Activated CD8-positive, alpha-beta memory T cell treated with anti-CD3 and anti-CD28 coated beads, Interleukin-2, amount 10 ng/mL, durations not matched to agents 7 days and 5 days (primary cell): ENCODE results near the gene KMT2A. TPM values are rescaled to one million over a fixed set of nuclear protein-coding genes. Genes with fewer than 3 reads are reported as not detected.
"Not testable (repeated sequence)": the region's sequence is repeated elsewhere in the genome, so short reads cannot be mapped to it uniquely, and the experiment has no call there.

Experiments
- ATAC-seq: fragments of 150-1000 bp; cut with Tn5 transposase; one replicate; pipeline ENCODE4 v1.10.0; 2021; ENCODE audit warnings: moderate library complexity
- CTCF ChIA-PET: fragments of 350-600 bp; sonication (Branson Sonifier 250); formaldehyde crosslinking; loops from one replicate; lab custom pipeline; 2021; ENCODE audit warnings: antibody characterized with exemption; lab: Charles Lee
- DNase-seq: peaks from one replicate; pipeline ENCODE4 v3.0.0-alpha.2; 2020
- H3K27ac Mint-ChIP-seq: one replicate; pipeline ENCODE4 v1.8.0; 2021; ENCODE audit warnings: mild to moderate bottlenecking, mixed read lengths
- H3K27me3 Mint-ChIP-seq: one replicate; pipeline ENCODE4 v1.8.0; 2021; ENCODE audit warnings: mixed read lengths
- H3K36me3 Mint-ChIP-seq: one replicate; pipeline ENCODE4 v1.8.0; 2021; ENCODE audit warnings: mild to moderate bottlenecking, mixed read lengths
- H3K4me1 Mint-ChIP-seq: one replicate; pipeline ENCODE4 v1.8.0; 2021; ENCODE audit warnings: mixed read lengths
- H3K4me3 Mint-ChIP-seq: one replicate; pipeline ENCODE4 v1.8.0; 2021; ENCODE audit warnings: mild to moderate bottlenecking, moderate library complexity, mixed read lengths
- H3K9me3 Mint-ChIP-seq: one replicate; pipeline ENCODE4 v1.8.0; 2022; ENCODE audit warnings: low read depth, mixed read lengths
- total RNA-seq, 2 experiments: library from RNA; stranded (reverse); gene quantifications; one replicate each; pipeline ENCODE4 v1.2.3, GENCODE V29; 2021

The KMT2A gene
- total RNA-seq, 2 experiments from 2014 or later, result 116 to 125 TPM

GRCh38 chr11:118438314-118438931, 2.1 kb downstream of the KMT2A start:
- ATAC-seq, result peak; percentile 21
- H3K27ac Mint-ChIP-seq, result peak overlapping the region; percentile 94
- H3K9me3 Mint-ChIP-seq, result no peaks in the 10 kb centered on the region
- H3K36me3 Mint-ChIP-seq, result peaks cover 20% of the 10 kb centered on the region
- no peaks in the 10 kb centered on the region for H3K27me3 Mint-ChIP-seq
- CTCF ChIA-PET, result interaction anchor here (0.7 to 2.1 kb wide), 5 partner anchors 10 to 52 kb away, joined by 3 to 11 read pairs (median 3); no protein-coding TSS in a partner anchor
- peak overlapping the region; percentile 88 for H3K4me3 Mint-ChIP-seq
- peak; percentile 74 for DNase-seq
- peaks cover 58% of the 10 kb centered on the region for H3K4me1 Mint-ChIP-seq

GRCh38 chr11:118439646-118440045, 3.4 kb downstream of the KMT2A start:
- Mint-ChIP-seq H3K27me3 (no peaks in the 10 kb centered on the region), H3K9me3 (no peaks in the 10 kb centered on the region), H3K4me3 (peak overlapping the region; percentile 88), H3K36me3 (peaks cover 29% of the 10 kb centered on the region), H3K4me1 (peaks cover 60% of the 10 kb centered on the region), H3K27ac (peak overlapping the region; percentile 94)
- no peak for DNase-seq
- ATAC-seq, result no peak
- CTCF ChIA-PET, result interaction anchor here (0.7 to 2.1 kb wide), 5 partner anchors 9 to 49 kb away, joined by 3 to 11 read pairs (median 5); no protein-coding TSS in a partner anchor

- H3K9me3 Mint-ChIP-seq, result no peaks in the 10 kb centered on the region
- peaks cover 46% of the 10 kb centered on the region for H3K36me3 Mint-ChIP-seq
- H3K4me3 Mint-ChIP-seq, result peak overlapping the region; percentile 33
- H3K27me3 Mint-ChIP-seq, result no peaks in the 10 kb centered on the region
- ATAC-seq, result no peak
- CTCF ChIA-PET, result interaction anchor here (0.7 to 1.7 kb wide), 2 partner anchors 10 to 11 kb away, joined by 6 read pairs; no protein-coding TSS in a partner anchor
- H3K27ac Mint-ChIP-seq, result peak overlapping the region; percentile 43
- H3K4me1 Mint-ChIP-seq, result peaks cover 74% of the 10 kb centered on the region
- peak; percentile 48 for DNase-seq
Observed at GRCh38 chr11:118441770-118442275, 5.5 kb downstream of the KMT2A start.

GRCh38 chr11:118442301-118442700, 6.0 kb downstream of the KMT2A start:
- no peaks in the 10 kb centered on the region for H3K9me3 Mint-ChIP-seq
- H3K4me1 Mint-ChIP-seq, result peaks cover 79% of the 10 kb centered on the region
- ATAC-seq, result no peak
- peak overlapping the region; percentile 43 for H3K27ac Mint-ChIP-seq
- peak overlapping the region; percentile 33 for H3K4me3 Mint-ChIP-seq
- H3K27me3 Mint-ChIP-seq, result no peaks in the 10 kb centered on the region
- CTCF ChIA-PET, result interaction anchor here (0.7 to 1.7 kb wide), 3 partner anchors 9 to 48 kb away, joined by 3 to 6 read pairs (median 6); no protein-coding TSS in a partner anchor
- H3K36me3 Mint-ChIP-seq, result peaks cover 48% of the 10 kb centered on the region
- no peak for DNase-seq

GRCh38 chr11:118442908-118443589, 6.8 kb downstream of the KMT2A start:
- Mint-ChIP-seq H3K27me3 (no peaks in the 10 kb centered on the region), H3K36me3 (peaks cover 54% of the 10 kb centered on the region), H3K4me3 (peak overlapping the region; percentile 40), H3K4me1 (peaks cover 86% of the 10 kb centered on the region), H3K9me3 (no peaks in the 10 kb centered on the region), H3K27ac (peak overlapping the region; percentile 65)
- no peak for ATAC-seq
- no peak for DNase-seq
- CTCF ChIA-PET, result interaction anchor here (0.6 to 1.7 kb wide), 7 partner anchors 8 to 335 kb away, joined by 3 to 6 read pairs (median 3); no protein-coding TSS in a partner anchor

- H3K4me1 Mint-ChIP-seq, result peaks cover 91% of the 10 kb centered on the region
- CTCF ChIA-PET, result interaction anchor here (0.6 to 1.5 kb wide), 4 partner anchors 13 to 334 kb away, joined by 3 to 5 read pairs (median 3); no protein-coding TSS in a partner anchor
- H3K27me3 Mint-ChIP-seq, result no peaks in the 10 kb centered on the region
- ATAC-seq, result peak; percentile 24
- peak overlapping the region; percentile 40 for H3K4me3 Mint-ChIP-seq
- DNase-seq, result no peak
- peaks cover 55% of the 10 kb centered on the region for H3K36me3 Mint-ChIP-seq
- H3K9me3 Mint-ChIP-seq, result no peaks in the 10 kb centered on the region
- peak overlapping the region; percentile 65 for H3K27ac Mint-ChIP-seq
Observed at GRCh38 chr11:118443590-118444218, 7.4 kb downstream of the KMT2A start.

- Mint-ChIP-seq H3K27me3 (no peaks in the 10 kb centered on the region), H3K27ac (peak overlapping the region; percentile 75), H3K9me3 (no peaks in the 10 kb centered on the region), H3K36me3 (peaks cover 58% of the 10 kb centered on the region), H3K4me3 (peak overlapping the region; percentile 23), H3K4me1 (peaks cover 70% of the 10 kb centered on the region)
- DNase-seq (no peak), ATAC-seq (no peak)
- CTCF ChIA-PET, result interaction anchor here (0.8 to 1.7 kb wide), 5 partner anchors 8 to 152 kb away, joined by 3 to 11 read pairs (median 7); no protein-coding TSS in a partner anchor
Observed at GRCh38 chr11:118447423-118447822, 11.1 kb downstream of the KMT2A start.

- DNase-seq (peak; percentile 63), ATAC-seq (peak; percentile 88)
- H3K27me3 Mint-ChIP-seq, result no peaks in the 10 kb centered on the region
- peak overlapping the region; percentile 14 for H3K4me3 Mint-ChIP-seq
- CTCF ChIA-PET, result interaction anchor here (0.8 to 1.7 kb wide), 5 partner anchors 9 to 153 kb away, joined by 3 to 11 read pairs (median 7); no protein-coding TSS in a partner anchor
- no peaks in the 10 kb centered on the region for H3K9me3 Mint-ChIP-seq
- H3K27ac Mint-ChIP-seq, result peak overlapping the region; percentile 68
- H3K4me1 Mint-ChIP-seq, result peaks cover 68% of the 10 kb centered on the region
- peaks cover 61% of the 10 kb centered on the region for H3K36me3 Mint-ChIP-seq
Observed at GRCh38 chr11:118448294-118448693, 12.0 kb downstream of the KMT2A start.

GRCh38 chr11:118449316-118449918, 13.1 kb downstream of the KMT2A start:
- Mint-ChIP-seq H3K27me3 (no peaks in the 10 kb centered on the region), H3K4me3 (no peak overlapping the region), H3K27ac (no peak overlapping the region), H3K9me3 (no peaks in the 10 kb centered on the region), H3K36me3 (peaks cover 62% of the 10 kb centered on the region), H3K4me1 (peaks cover 61% of the 10 kb centered on the region)
- CTCF ChIA-PET, result no interaction called here
- DNase-seq (no peak), ATAC-seq (no peak)

- Mint-ChIP-seq H3K4me1 (peaks cover 52% of the 10 kb centered on the region), H3K9me3 (no peaks in the 10 kb centered on the region), H3K36me3 (peaks cover 56% of the 10 kb centered on the region), H3K27ac (no peak overlapping the region), H3K4me3 (no peak overlapping the region), H3K27me3 (no peaks in the 10 kb centered on the region)
- DNase-seq (no peak), ATAC-seq (no peak)
- CTCF ChIA-PET, result interaction anchor here (2.1 kb wide), 1 partner anchor 8 kb away, joined by 6 read pairs; no protein-coding TSS in a partner anchor
Observed at GRCh38 chr11:118450451-118450850, 14.2 kb downstream of the KMT2A start.

GRCh38 chr11:118462178-118462577, 25.9 kb downstream of the KMT2A start:
- H3K9me3 Mint-ChIP-seq, result no peaks in the 10 kb centered on the region
- CTCF ChIA-PET, result interaction anchor here (0.7 to 1.6 kb wide), 3 partner anchors 9 to 38 kb away, joined by 3 to 4 read pairs (median 3); no protein-coding TSS in a partner anchor
- H3K4me1 Mint-ChIP-seq, result peaks cover 11% of the 10 kb centered on the region
- no peak for DNase-seq
- H3K27me3 Mint-ChIP-seq, result no peaks in the 10 kb centered on the region
- no peak overlapping the region for H3K27ac Mint-ChIP-seq
- peaks cover 24% of the 10 kb centered on the region for H3K36me3 Mint-ChIP-seq
- no peak for ATAC-seq
- no peak overlapping the region for H3K4me3 Mint-ChIP-seq

- CTCF ChIA-PET, result interaction anchor here (0.9 kb wide), 1 partner anchor 100 kb away, joined by 3 read pairs; no protein-coding TSS in a partner anchor
- not testable (repeated sequence) for ATAC-seq, H3K4me3 Mint-ChIP-seq, H3K27ac Mint-ChIP-seq, DNase-seq, H3K27me3 Mint-ChIP-seq, H3K9me3 Mint-ChIP-seq
- peaks cover 50% of the 10 kb centered on the region for H3K36me3 Mint-ChIP-seq
- H3K4me1 Mint-ChIP-seq, result peaks cover 22% of the 10 kb centered on the region
Observed at GRCh38 chr11:118468968-118469367, 32.7 kb downstream of the KMT2A start.
